ENCODE data around the gene MVD. TPM values are rescaled to one million over a fixed set of nuclear protein-coding genes. Genes with fewer than 3 reads are reported as not detected.

MVD gene
- total and polyA plus RNA-seq, 4 donors: 21.7 to 99.2 (median 74.7) TPM

GRCh38 chr16:88676502-88677242 is 13.8 kb upstream of the MVD start:
- 94% methylated on average over 22 of the region's 22 CpGs for WGBS
- DNase-seq (ENCODE audit: low spot score): no peak
- TF ChIP-seq HNF4A (conservative IDR thresholded peaks at IDR 0.05) (no peak), MAX (IDR thresholded peaks at IDR 0.05) (no peak), EGR1 (IDR thresholded peaks at IDR 0.05; ENCODE audit: low read depth in 2 of 2) (no peak), YY1 (IDR thresholded peaks at IDR 0.05) (no peak), FOXA2 (IDR thresholded peaks at IDR 0.05) (no peak)

GRCh38 chr16:88673716-88674379 is 11.0 kb upstream of the MVD start:
- Histone ChIP-seq H3K27ac (ENCODE audit: low read depth in 1 of 2, low read length in 2 of 2) (no peak overlapping the region), H3K27me3 (ENCODE audit: control insufficient read depth in 4 of 4, insufficient read depth in 4 of 4, low read length in 3 of 4) (no peaks in the 10 kb centered on the region), H3K9ac (ENCODE audit: low read depth in 1 of 2, low read length in 2 of 2) (no peak overlapping the region), H3K36me3 (ENCODE audit: control insufficient read depth in 4 of 4, insufficient read depth in 3 of 4, low read depth in 1 of 4, low read length in 3 of 4) (peaks cover 0 to 8% (median 0%) of the 10 kb centered on the region in 4 donors), H3K4me3 (ENCODE audit: low read depth in 1 of 3, low read length in 3 of 3) (no peak overlapping the region), H3K4me1 (ENCODE audit: control insufficient read depth in 4 of 4, insufficient read depth in 4 of 4, low read length in 3 of 4) (no peaks in the 10 kb centered on the region), H3K9me3 (ENCODE audit: control insufficient read depth in 4 of 4, low read length in 3 of 4) (no peaks in the 10 kb centered on the region)
- TF ChIP-seq CTCF (IDR thresholded peaks at IDR 0.05; ENCODE audit: low read depth, low read length, missing input control) (no peak), NR2F2 (IDR thresholded peaks at IDR 0.05) (no peak), ZBTB33 (IDR thresholded peaks at IDR 0.05) (no peak), JUND (IDR thresholded peaks at IDR 0.05) (no peak), EGR1 (IDR thresholded peaks at IDR 0.05; ENCODE audit: low read depth in 2 of 2) (no peak), ATF3 (IDR thresholded peaks at IDR 0.05) (no peak), YY1 (IDR thresholded peaks at IDR 0.05) (no peak), RXRA (IDR thresholded peaks at IDR 0.05) (no peak), GABPA (IDR thresholded peaks at IDR 0.05 in 1 of 2, conservative IDR thresholded peaks at IDR 0.05 in 1 of 2) (no peak), SP1 (IDR thresholded peaks at IDR 0.05) (no peak), MAX (IDR thresholded peaks at IDR 0.05) (no peak), TAF1 (conservative IDR thresholded peaks at IDR 0.05) (no peak), REST (IDR thresholded peaks at IDR 0.05) (no peak), FOXA2 (IDR thresholded peaks at IDR 0.05) (no peak), HNF4G (IDR thresholded peaks at IDR 0.05) (no peak)
- WGBS: 94% methylated on average over 19 of the region's 19 CpGs
- no peak for DNase-seq (ENCODE audit: low spot score)

More at GRCh38 chr16:88676502-88677242, 13.8 kb upstream of the MVD start:
- Histone ChIP-seq H3K27me3 (ENCODE audit: control insufficient read depth in 4 of 4, insufficient read depth in 4 of 4, low read length in 3 of 4) (no peaks in the 10 kb centered on the region), H3K9me3 (ENCODE audit: control insufficient read depth in 4 of 4, low read length in 3 of 4) (no peaks in the 10 kb centered on the region), H3K4me3 (ENCODE audit: low read depth in 1 of 3, low read length in 3 of 3) (no peak overlapping the region), H3K4me1 (ENCODE audit: control insufficient read depth in 4 of 4, insufficient read depth in 4 of 4, low read length in 3 of 4) (peaks cover 0 to 6% (median 0%) of the 10 kb centered on the region in 4 donors), H3K9ac (ENCODE audit: low read depth in 1 of 2, low read length in 2 of 2) (no peak overlapping the region), H3K36me3 (ENCODE audit: control insufficient read depth in 4 of 4, insufficient read depth in 3 of 4, low read depth in 1 of 4, low read length in 3 of 4) (peaks cover 0 to 8% (median 0%) of the 10 kb centered on the region in 4 donors), H3K27ac (ENCODE audit: low read depth in 1 of 2, low read length in 2 of 2) (no peak overlapping the region)

Data from liver (tissue), 9 donors.